ENCODE measurements around the gene IQSEC3. TPM values are rescaled to one million over a fixed set of nuclear protein-coding genes. Genes with fewer than 3 reads are reported as not detected.
A peak's percentile ranks its signal among the peaks of the same experiment; 100 is the strongest.

Gene IQSEC3
- polyA plus RNA-seq, 4 donors = under 0.01 to 1.5 (median 1.4) TPM; not detected in 1

DNA sequence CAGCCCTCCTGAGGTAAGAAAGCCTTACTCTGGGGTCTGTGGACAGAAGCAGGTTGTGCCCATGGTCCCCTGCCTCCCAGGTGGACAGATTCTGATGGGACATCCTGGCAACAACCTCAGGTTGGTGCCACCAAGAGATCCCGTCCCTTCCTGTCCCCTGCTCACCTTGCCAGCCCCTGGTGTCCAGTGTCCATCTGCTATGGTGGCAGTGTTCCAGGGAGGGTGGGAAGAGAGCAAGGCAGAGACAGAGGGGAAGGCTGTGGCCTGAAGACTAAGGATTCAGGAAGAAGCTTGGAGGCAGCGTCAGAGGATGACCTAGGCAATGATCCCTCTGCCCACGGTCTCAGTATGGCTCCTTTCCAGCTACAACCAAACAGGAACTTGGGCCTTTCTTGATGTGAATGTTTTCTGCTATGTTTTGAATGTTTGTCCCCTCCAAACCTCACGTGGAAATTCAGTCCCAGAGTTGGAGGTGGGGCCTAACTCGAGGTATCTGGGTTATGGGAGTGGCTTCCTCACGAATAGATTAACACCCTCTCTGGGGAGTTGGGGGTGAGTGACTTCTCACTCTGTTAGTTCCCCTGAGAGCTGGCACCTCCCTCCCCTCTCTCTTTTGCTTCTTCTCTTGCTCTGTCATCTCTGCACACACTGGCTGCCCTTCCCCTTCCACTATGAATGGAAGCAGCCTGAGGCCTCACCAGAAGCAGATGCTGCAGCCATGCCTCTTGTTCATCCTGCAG is 26.9 kb downstream of the IQSEC3 start:
- Histone ChIP-seq H3K9me3 (ENCODE audit: control insufficient read depth in 2 of 2, insufficient read depth in 1 of 2, low read depth in 1 of 2, low read length in 1 of 2) (no peaks in the 10 kb centered on the region), H3K36me3 (ENCODE audit: control insufficient read depth in 3 of 3, insufficient read depth in 2 of 3, low read depth in 1 of 3, low read length in 3 of 3) (no peaks in the 10 kb centered on the region), H3K27me3 (ENCODE audit: control insufficient read depth in 3 of 3, insufficient read depth in 3 of 3, low read length in 3 of 3) (peaks cover 0 to 16% (median 8%) of the 10 kb centered on the region in 3 donors), H3K4me3 (ENCODE audit: low read depth in 1 of 3, low read length in 3 of 3) (no peak overlapping the region), H3K27ac (ENCODE audit: low read depth in 1 of 3, low read length in 2 of 3) (no peak overlapping the region), H3K4me1 (ENCODE audit: control insufficient read depth in 3 of 3, insufficient read depth in 2 of 3, low read depth in 1 of 3, low read length in 2 of 3) (no peaks in the 10 kb centered on the region)
- FAIRE-seq (no peak), DNase-seq (no peak)
- WGBS, 3 donors = 39 to 58% (median 47%) methylated on average over 6 of the region's 6 CpGs

DNA sequence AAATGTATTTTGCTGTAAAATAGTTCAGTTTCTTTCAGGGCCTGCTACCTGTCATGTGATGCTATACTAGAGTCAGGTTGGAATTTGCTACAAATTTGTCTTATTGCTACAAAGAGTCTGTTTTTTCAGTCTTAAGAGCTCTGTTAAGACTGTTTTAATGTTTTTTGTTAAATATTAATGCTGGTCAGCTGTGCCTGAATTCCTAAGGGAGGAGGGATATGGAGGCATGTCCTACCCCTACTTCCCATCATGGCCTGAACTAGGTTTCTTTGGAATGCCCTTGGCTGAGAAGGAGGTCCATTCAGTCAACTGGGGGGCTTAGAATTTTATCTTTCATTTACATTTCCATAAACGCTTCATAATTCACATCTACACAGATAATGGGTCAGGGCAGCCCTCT is 30.0 kb downstream of the IQSEC3 start:
- DNase-seq (no peak), FAIRE-seq (no peak)
- Histone ChIP-seq H3K27ac (ENCODE audit: low read depth in 1 of 3, low read length in 2 of 3) (no peak overlapping the region), H3K27me3 (ENCODE audit: control insufficient read depth in 3 of 3, insufficient read depth in 3 of 3, low read length in 3 of 3) (peaks cover 0 to 44% (median 15%) of the 10 kb centered on the region in 3 donors), H3K4me3 (ENCODE audit: low read depth in 1 of 3, low read length in 3 of 3) (no peak overlapping the region), H3K36me3 (ENCODE audit: control insufficient read depth in 3 of 3, insufficient read depth in 2 of 3, low read depth in 1 of 3, low read length in 3 of 3) (no peaks in the 10 kb centered on the region), H3K4me1 (ENCODE audit: control insufficient read depth in 3 of 3, insufficient read depth in 2 of 3, low read depth in 1 of 3, low read length in 2 of 3) (no peaks in the 10 kb centered on the region), H3K9me3 (ENCODE audit: control insufficient read depth in 2 of 2, insufficient read depth in 1 of 2, low read depth in 1 of 2, low read length in 1 of 2) (no peaks in the 10 kb centered on the region)
- WGBS, 3 donors = 77 to 82% (median 79%) methylated on average over 1 of the region's 1 CpG

DNA sequence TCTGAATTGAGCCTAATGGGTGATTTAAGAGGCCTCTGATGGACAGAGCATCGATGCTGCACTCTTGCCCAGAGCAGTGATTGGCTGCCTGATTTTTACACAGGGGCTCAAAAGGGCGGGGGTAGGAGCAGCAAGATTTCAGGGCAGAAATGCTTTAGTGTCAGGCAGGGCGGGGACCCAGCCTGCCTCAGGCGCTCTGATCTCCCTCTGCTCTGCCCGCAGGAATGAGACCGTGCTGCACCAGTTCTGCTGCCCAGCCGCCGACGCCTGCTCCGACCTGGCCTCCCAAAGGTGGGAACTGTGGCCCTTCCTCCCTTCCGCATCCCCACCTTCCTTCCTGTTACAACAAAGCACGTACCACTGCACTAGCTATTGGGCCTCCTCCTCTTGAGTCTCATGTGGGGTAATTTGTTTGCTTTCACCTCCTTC is 32.4 kb downstream of the IQSEC3 start:
- Histone ChIP-seq H3K36me3 (ENCODE audit: control insufficient read depth in 3 of 3, insufficient read depth in 2 of 3, low read depth in 1 of 3, low read length in 3 of 3) (no peaks in the 10 kb centered on the region), H3K27me3 (ENCODE audit: control insufficient read depth in 3 of 3, insufficient read depth in 3 of 3, low read length in 3 of 3) (peaks cover 0 to 51% (median 15%) of the 10 kb centered on the region in 3 donors), H3K4me3 (ENCODE audit: low read depth in 1 of 3, low read length in 3 of 3) (no peak overlapping the region), H3K9me3 (ENCODE audit: control insufficient read depth in 2 of 2, insufficient read depth in 1 of 2, low read depth in 1 of 2, low read length in 1 of 2) (no peaks in the 10 kb centered on the region), H3K27ac (ENCODE audit: low read depth in 1 of 3, low read length in 2 of 3) (no peak overlapping the region), H3K4me1 (ENCODE audit: control insufficient read depth in 3 of 3, insufficient read depth in 2 of 3, low read depth in 1 of 3, low read length in 2 of 3) (peaks cover 0 to under 1% (median 0%) of the 10 kb centered on the region in 3 donors)
- FAIRE-seq (no peak), DNase-seq (no peak)
- 31 to 39% (median 37%) methylated on average over 10 to 12 of the region's 12 CpGs for WGBS, 3 donors

- H3K27ac ChIP-seq (ENCODE audit: low read depth in 1 of 3, low read length in 2 of 3) = no peak overlapping the region
- 34 to 41% (median 38%) methylated on average over 13 of the region's 13 CpGs for WGBS, 3 donors
- no peak for FAIRE-seq
- peaks cover 0 to 51% (median 13%) of the 10 kb centered on the region in 3 donors for H3K27me3 ChIP-seq (ENCODE audit: control insufficient read depth in 3 of 3, insufficient read depth in 3 of 3, low read length in 3 of 3)
- H3K4me3 ChIP-seq (ENCODE audit: low read depth in 1 of 3, low read length in 3 of 3) = no peak overlapping the region
- peaks cover 0 to 8% (median 2%) of the 10 kb centered on the region in 3 donors for H3K4me1 ChIP-seq (ENCODE audit: control insufficient read depth in 3 of 3, insufficient read depth in 2 of 3, low read depth in 1 of 3, low read length in 2 of 3)
- no peaks in the 10 kb centered on the region for H3K9me3 ChIP-seq (ENCODE audit: control insufficient read depth in 2 of 2, insufficient read depth in 1 of 2, low read depth in 1 of 2, low read length in 1 of 2)
- DNase-seq = no peak
- no peaks in the 10 kb centered on the region for H3K36me3 ChIP-seq (ENCODE audit: control insufficient read depth in 3 of 3, insufficient read depth in 2 of 3, low read depth in 1 of 3, low read length in 3 of 3)
Measured at GRCh38 chr12:99605-100004, 33.0 kb downstream of the IQSEC3 start.

GRCh38 chr12:101969-102878 is 35.7 kb downstream of the IQSEC3 start:
- H3K4me1 ChIP-seq (ENCODE audit: control insufficient read depth in 3 of 3, insufficient read depth in 2 of 3, low read depth in 1 of 3, low read length in 2 of 3) = peaks cover 0 to 12% (median 3%) of the 10 kb centered on the region in 3 donors
- WGBS, 3 donors = 66 to 80% (median 73%) methylated on average over 15 of the region's 15 CpGs
- no peaks in the 10 kb centered on the region for H3K36me3 ChIP-seq (ENCODE audit: control insufficient read depth in 3 of 3, insufficient read depth in 2 of 3, low read depth in 1 of 3, low read length in 3 of 3)
- H3K4me3 ChIP-seq (ENCODE audit: low read depth in 1 of 3, low read length in 3 of 3) = no peak overlapping the region
- FAIRE-seq = no peak
- H3K27ac ChIP-seq (ENCODE audit: low read depth in 1 of 3, low read length in 2 of 3) = no peak overlapping the region
- H3K27me3 ChIP-seq (ENCODE audit: control insufficient read depth in 3 of 3, insufficient read depth in 3 of 3, low read length in 3 of 3) = peaks cover 0 to 55% (median 11%) of the 10 kb centered on the region in 3 donors
- DNase-seq = no peak
- H3K9me3 ChIP-seq (ENCODE audit: control insufficient read depth in 2 of 2, insufficient read depth in 1 of 2, low read depth in 1 of 2, low read length in 1 of 2) = no peaks in the 10 kb centered on the region

- H3K27ac ChIP-seq (ENCODE audit: low read depth in 1 of 3, low read length in 2 of 3) = no peak overlapping the region
- H3K36me3 ChIP-seq (ENCODE audit: control insufficient read depth in 3 of 3, insufficient read depth in 2 of 3, low read depth in 1 of 3, low read length in 3 of 3) = no peaks in the 10 kb centered on the region
- H3K4me1 ChIP-seq (ENCODE audit: control insufficient read depth in 3 of 3, insufficient read depth in 2 of 3, low read depth in 1 of 3, low read length in 2 of 3) = peaks cover 0 to 12% (median 3%) of the 10 kb centered on the region in 3 donors
- no peaks in the 10 kb centered on the region for H3K9me3 ChIP-seq (ENCODE audit: control insufficient read depth in 2 of 2, insufficient read depth in 1 of 2, low read depth in 1 of 2, low read length in 1 of 2)
- H3K27me3 ChIP-seq (ENCODE audit: control insufficient read depth in 3 of 3, insufficient read depth in 3 of 3, low read length in 3 of 3) = peaks cover 0 to 51% (median 11%) of the 10 kb centered on the region in 3 donors
- DNase-seq (no peak), FAIRE-seq (no peak)
- no peak overlapping the region for H3K4me3 ChIP-seq (ENCODE audit: low read depth in 1 of 3, low read length in 3 of 3)
- 28 to 67% (median 36%) methylated on average over 7 of the region's 7 CpGs for WGBS, 3 donors
Measured at GRCh38 chr12:102879-103168, 36.3 kb downstream of the IQSEC3 start.

GRCh38 chr12:103169-103981 is 36.8 kb downstream of the IQSEC3 start:
- Histone ChIP-seq H3K9me3 (ENCODE audit: control insufficient read depth in 2 of 2, insufficient read depth in 1 of 2, low read depth in 1 of 2, low read length in 1 of 2) (no peaks in the 10 kb centered on the region), H3K27me3 (ENCODE audit: control insufficient read depth in 3 of 3, insufficient read depth in 3 of 3, low read length in 3 of 3) (peaks cover 0 to 45% (median 7%) of the 10 kb centered on the region in 3 donors), H3K36me3 (ENCODE audit: control insufficient read depth in 3 of 3, insufficient read depth in 2 of 3, low read depth in 1 of 3, low read length in 3 of 3) (no peaks in the 10 kb centered on the region), H3K4me3 (ENCODE audit: low read depth in 1 of 3, low read length in 3 of 3) (no peak overlapping the region), H3K27ac (ENCODE audit: low read depth in 1 of 3, low read length in 2 of 3) (no peak overlapping the region), H3K4me1 (ENCODE audit: control insufficient read depth in 3 of 3, insufficient read depth in 2 of 3, low read depth in 1 of 3, low read length in 2 of 3) (peaks cover 0 to 12% (median 3%) of the 10 kb centered on the region in 3 donors)
- FAIRE-seq = no peak
- DNase-seq = no peak
- 59 to 72% (median 71%) methylated on average over 11 to 18 of the region's 19 CpGs for WGBS, 3 donors

- 12 to 44% (median 18%) methylated on average over 34 to 40 of the region's 40 CpGs for WGBS, 3 donors
- Histone ChIP-seq H3K9me3 (ENCODE audit: control insufficient read depth in 2 of 2, insufficient read depth in 1 of 2, low read depth in 1 of 2, low read length in 1 of 2) (no peaks in the 10 kb centered on the region), H3K27me3 (ENCODE audit: control insufficient read depth in 3 of 3, insufficient read depth in 3 of 3, low read length in 3 of 3) (peaks cover 0 to 34% (median 0%) of the 10 kb centered on the region in 3 donors), H3K27ac (ENCODE audit: low read depth in 1 of 3, low read length in 2 of 3) (no peak overlapping the region), H3K4me1 (ENCODE audit: control insufficient read depth in 3 of 3, insufficient read depth in 2 of 3, low read depth in 1 of 3, low read length in 2 of 3) (peaks cover 0 to 12% (median 3%) of the 10 kb centered on the region in 3 donors), H3K4me3 (ENCODE audit: low read depth in 1 of 3, low read length in 3 of 3) (no peak overlapping the region), H3K36me3 (ENCODE audit: control insufficient read depth in 3 of 3, insufficient read depth in 2 of 3, low read depth in 1 of 3, low read length in 3 of 3) (no peaks in the 10 kb centered on the region)
- DNase-seq (peak; percentile 60 to 83), FAIRE-seq (no peak)
Measured at GRCh38 chr12:104551-105081, 38.0 kb downstream of the IQSEC3 start.
